ENCODE measurements around the gene PHOSPHO1. TPM values are rescaled to one million over a fixed set of nuclear protein-coding genes. Genes with fewer than 3 reads are reported as not detected.
A peak's percentile ranks its signal among the peaks of the same experiment; 100 is the strongest.

Gene PHOSPHO1
- total and polyA plus RNA-seq, 2 of the 13 experiments (the other 11 are each of a cell fraction or from before 2014, with no cell fraction given): not detected

DNA sequence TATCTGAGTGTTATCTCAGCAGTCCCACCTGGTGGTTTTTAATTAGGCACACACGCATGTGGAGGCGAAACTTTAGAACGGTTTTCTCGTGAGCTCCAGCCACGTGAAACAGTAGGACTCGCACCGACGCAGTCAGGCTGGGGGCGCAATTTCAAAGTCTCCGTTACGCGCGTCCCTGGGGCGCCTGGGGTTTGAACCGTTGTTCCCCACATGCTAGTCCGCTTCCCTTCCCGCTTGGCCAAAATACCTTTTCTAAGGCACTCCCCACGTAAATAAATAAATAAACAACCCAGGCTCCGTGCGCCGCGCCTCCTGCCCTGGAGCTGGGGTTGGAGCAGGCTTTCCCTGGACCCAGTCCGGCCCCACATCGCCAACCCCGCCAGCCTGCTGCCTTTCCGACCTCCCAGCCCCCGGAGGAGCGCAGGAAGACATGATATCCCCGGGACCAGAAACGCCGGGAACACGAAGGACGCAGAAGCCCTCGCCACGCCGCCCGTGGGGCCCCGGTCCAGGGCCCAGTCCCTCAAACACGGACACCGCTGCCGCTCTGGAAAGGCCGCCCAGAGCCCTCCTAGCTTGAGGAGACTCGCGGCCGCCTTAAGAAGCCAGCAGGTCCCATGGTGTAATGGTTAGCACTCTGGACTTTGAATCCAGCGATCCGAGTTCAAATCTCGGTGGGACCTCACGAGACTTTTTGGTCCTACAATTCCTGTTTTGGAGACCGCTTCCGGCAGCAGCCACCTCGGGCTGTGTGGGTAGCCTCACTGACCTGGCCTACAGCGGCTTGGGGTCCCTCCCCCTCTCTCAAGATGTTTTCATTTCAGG lies 38.5 kb downstream of the PHOSPHO1 start (continued):
- TF ChIP-seq, protein P1, sequence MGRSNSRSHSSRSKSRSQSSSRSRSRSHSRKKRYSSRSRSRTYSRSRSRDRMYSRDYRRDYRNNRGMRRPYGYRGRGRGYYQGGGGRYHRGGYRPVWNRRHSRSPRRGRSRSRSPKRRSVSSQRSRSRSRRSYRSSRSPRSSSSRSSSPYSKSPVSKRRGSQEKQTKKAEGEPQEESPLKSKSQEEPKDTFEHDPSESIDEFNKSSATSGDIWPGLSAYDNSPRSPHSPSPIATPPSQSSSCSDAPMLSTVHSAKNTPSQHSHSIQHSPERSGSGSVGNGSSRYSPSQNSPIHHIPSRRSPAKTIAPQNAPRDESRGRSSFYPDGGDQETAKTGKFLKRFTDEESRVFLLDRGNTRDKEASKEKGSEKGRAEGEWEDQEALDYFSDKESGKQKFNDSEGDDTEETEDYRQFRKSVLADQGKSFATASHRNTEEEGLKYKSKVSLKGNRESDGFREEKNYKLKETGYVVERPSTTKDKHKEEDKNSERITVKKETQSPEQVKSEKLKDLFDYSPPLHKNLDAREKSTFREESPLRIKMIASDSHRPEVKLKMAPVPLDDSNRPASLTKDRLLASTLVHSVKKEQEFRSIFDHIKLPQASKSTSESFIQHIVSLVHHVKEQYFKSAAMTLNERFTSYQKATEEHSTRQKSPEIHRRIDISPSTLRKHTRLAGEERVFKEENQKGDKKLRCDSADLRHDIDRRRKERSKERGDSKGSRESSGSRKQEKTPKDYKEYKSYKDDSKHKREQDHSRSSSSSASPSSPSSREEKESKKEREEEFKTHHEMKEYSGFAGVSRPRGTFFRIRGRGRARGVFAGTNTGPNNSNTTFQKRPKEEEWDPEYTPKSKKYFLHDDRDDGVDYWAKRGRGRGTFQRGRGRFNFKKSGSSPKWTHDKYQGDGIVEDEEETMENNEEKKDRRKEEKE (IDR thresholded peaks at IDR 0.05): no peak
- TF ChIP-seq, protein P2, sequence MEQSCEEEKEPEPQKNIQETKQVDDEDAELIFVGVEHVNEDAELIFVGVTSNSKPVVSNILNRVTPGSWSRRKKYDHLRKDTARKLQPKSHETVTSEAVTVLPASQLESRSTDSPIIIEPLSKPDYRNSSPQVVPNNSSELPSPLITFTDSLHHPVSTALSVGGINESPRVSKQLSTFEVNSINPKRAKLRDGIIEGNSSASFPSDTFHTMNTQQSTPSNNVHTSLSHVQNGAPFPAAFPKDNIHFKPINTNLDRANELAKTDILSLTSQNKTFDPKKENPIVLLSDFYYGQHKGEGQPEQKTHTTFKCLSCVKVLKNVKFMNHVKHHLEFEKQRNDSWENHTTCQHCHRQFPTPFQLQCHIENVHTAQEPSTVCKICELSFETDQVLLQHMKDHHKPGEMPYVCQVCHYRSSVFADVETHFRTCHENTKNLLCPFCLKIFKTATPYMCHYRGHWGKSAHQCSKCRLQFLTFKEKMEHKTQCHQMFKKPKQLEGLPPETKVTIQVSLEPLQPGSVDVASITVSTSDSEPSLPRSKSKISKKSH (CRISPR knock-in tag; IDR thresholded peaks at IDR 0.05; ENCODE audit: borderline replicate concordance): 0 out of 2 replicates have a peak, but pooled peaks have one; percentile 35
- TF ChIP-seq ZNF30 (CRISPR knock-in tag; IDR thresholded peaks at IDR 0.05) (0 out of 2 replicates have a peak, but pooled peaks have one; percentile 83), XRCC5 (optimal IDR thresholded peaks at IDR 0.05; ENCODE audit: low read length) (peak; percentile 59), FOXA3 (CRISPR knock-in tag; IDR thresholded peaks at IDR 0.05) (peak; percentile 49; the same call in 1 of the 2 replicates), CBX5 (CRISPR knock-in tag; IDR thresholded peaks at IDR 0.05; ENCODE audit: borderline replicate concordance) (peak; percentile 87; the same call in 1 of the 2 replicates), ZNF331 (CRISPR knock-in tag; IDR thresholded peaks at IDR 0.05) (peak; percentile 85; the same call in 1 of the 2 replicates), ZNF75D (CRISPR knock-in tag; IDR thresholded peaks at IDR 0.05; ENCODE audit: borderline replicate concordance) (no peak), TRIM24 (CRISPR knock-in tag; IDR thresholded peaks at IDR 0.05) (no peak), PHF5A (CRISPR knock-in tag; IDR thresholded peaks at IDR 0.05; ENCODE audit: low read depth, unreplicated experiment) (no peak)
- TF ChIP-seq, protein P3, sequence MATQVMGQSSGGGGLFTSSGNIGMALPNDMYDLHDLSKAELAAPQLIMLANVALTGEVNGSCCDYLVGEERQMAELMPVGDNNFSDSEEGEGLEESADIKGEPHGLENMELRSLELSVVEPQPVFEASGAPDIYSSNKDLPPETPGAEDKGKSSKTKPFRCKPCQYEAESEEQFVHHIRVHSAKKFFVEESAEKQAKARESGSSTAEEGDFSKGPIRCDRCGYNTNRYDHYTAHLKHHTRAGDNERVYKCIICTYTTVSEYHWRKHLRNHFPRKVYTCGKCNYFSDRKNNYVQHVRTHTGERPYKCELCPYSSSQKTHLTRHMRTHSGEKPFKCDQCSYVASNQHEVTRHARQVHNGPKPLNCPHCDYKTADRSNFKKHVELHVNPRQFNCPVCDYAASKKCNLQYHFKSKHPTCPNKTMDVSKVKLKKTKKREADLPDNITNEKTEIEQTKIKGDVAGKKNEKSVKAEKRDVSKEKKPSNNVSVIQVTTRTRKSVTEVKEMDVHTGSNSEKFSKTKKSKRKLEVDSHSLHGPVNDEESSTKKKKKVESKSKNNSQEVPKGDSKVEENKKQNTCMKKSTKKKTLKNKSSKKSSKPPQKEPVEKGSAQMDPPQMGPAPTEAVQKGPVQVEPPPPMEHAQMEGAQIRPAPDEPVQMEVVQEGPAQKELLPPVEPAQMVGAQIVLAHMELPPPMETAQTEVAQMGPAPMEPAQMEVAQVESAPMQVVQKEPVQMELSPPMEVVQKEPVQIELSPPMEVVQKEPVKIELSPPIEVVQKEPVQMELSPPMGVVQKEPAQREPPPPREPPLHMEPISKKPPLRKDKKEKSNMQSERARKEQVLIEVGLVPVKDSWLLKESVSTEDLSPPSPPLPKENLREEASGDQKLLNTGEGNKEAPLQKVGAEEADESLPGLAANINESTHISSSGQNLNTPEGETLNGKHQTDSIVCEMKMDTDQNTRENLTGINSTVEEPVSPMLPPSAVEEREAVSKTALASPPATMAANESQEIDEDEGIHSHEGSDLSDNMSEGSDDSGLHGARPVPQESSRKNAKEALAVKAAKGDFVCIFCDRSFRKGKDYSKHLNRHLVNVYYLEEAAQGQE (IDR thresholded peaks at IDR 0.05; ENCODE audit: borderline replicate concordance in 1 of 2, low read depth in 1 of 2, low read length in 2 of 2): no peak
- TF ChIP-seq, protein P4, sequence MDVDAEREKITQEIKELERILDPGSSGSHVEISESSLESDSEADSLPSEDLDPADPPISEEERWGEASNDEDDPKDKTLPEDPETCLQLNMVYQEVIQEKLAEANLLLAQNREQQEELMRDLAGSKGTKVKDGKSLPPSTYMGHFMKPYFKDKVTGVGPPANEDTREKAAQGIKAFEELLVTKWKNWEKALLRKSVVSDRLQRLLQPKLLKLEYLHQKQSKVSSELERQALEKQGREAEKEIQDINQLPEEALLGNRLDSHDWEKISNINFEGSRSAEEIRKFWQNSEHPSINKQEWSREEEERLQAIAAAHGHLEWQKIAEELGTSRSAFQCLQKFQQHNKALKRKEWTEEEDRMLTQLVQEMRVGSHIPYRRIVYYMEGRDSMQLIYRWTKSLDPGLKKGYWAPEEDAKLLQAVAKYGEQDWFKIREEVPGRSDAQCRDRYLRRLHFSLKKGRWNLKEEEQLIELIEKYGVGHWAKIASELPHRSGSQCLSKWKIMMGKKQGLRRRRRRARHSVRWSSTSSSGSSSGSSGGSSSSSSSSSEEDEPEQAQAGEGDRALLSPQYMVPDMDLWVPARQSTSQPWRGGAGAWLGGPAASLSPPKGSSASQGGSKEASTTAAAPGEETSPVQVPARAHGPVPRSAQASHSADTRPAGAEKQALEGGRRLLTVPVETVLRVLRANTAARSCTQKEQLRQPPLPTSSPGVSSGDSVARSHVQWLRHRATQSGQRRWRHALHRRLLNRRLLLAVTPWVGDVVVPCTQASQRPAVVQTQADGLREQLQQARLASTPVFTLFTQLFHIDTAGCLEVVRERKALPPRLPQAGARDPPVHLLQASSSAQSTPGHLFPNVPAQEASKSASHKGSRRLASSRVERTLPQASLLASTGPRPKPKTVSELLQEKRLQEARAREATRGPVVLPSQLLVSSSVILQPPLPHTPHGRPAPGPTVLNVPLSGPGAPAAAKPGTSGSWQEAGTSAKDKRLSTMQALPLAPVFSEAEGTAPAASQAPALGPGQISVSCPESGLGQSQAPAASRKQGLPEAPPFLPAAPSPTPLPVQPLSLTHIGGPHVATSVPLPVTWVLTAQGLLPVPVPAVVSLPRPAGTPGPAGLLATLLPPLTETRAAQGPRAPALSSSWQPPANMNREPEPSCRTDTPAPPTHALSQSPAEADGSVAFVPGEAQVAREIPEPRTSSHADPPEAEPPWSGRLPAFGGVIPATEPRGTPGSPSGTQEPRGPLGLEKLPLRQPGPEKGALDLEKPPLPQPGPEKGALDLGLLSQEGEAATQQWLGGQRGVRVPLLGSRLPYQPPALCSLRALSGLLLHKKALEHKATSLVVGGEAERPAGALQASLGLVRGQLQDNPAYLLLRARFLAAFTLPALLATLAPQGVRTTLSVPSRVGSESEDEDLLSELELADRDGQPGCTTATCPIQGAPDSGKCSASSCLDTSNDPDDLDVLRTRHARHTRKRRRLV (CRISPR knock-in tag; IDR thresholded peaks at IDR 0.05): peak; percentile 89
- TF ChIP-seq, protein P5, sequence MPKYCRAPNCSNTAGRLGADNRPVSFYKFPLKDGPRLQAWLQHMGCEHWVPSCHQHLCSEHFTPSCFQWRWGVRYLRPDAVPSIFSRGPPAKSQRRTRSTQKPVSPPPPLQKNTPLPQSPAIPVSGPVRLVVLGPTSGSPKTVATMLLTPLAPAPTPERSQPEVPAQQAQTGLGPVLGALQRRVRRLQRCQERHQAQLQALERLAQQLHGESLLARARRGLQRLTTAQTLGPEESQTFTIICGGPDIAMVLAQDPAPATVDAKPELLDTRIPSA (CRISPR knock-in tag; IDR thresholded peaks at IDR 0.05; ENCODE audit: borderline replicate concordance): peak; percentile 71; the same call in 1 of the 2 replicates
